Smooth muscle cell of the pulmonary artery (primary cell): Measurements from ENCODE around the gene PIGK. TPM values are rescaled to one million over a fixed set of nuclear protein-coding genes. Genes with fewer than 3 reads are reported as not detected.

ENCODE experiments used
- total RNA-seq: library from RNA; depleted of rRNA; stranded (reverse); fragments of >200 nt; gene quantifications from 2 replicates; pipeline ENCODE4 v1.2.3, GENCODE V29; 2014

PIGK gene
- total RNA-seq, result 54.9 and 92.3 TPM in 2 replicates

DNA sequence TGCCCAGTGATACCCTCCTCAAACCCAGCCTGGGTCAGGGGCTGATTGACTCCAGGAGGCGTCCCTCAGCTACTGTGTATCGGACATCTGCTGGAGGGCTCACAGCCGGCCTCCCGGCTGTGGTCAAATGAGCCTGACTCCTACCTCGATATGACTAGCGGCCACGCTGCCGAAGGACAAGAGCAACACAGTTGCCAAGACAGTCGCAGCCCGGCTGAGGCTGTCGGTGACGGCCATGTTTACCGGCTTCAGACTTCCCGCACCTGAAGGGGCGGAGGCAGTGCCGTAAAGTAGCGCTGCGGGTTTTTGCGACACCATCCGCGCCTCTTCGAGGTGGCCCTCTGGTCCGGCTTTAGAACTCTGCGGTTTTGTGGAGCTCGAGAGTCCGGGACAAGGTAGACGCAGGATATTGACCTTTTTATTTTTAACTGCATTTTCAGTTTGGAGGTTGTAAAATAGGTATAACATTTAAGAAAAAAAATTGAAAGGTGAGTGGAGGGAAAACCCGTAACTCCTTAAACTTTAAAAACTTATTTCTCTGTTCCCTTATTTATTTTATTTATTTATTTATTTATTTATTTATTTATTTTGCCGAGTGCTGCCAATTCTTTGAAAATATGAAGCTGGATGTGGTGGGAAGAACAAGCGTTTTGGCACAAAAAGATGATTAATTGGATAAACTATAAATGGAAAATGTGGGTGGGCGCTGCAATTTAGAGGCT, at the start of gene PIGK:
TSS of gene PIGK (minus strand) at position 265 of the 722 bp plus-strand sequence. CDS start at position 237, 28 bp downstream.

Other genes with a start within 250 kb of the PIGK start
- gene AK5, start 62.6 kb upstream of the PIGK start, total RNA-seq, result 37.0 and 39.9 TPM in 2 replicates